ENCODE data around the gene DNLZ.

DNLZ gene

GRCh38 chr9:136395345-136396218 is 32.0 kb upstream of the DNLZ start:
- DNase-seq: no peak

DNA sequence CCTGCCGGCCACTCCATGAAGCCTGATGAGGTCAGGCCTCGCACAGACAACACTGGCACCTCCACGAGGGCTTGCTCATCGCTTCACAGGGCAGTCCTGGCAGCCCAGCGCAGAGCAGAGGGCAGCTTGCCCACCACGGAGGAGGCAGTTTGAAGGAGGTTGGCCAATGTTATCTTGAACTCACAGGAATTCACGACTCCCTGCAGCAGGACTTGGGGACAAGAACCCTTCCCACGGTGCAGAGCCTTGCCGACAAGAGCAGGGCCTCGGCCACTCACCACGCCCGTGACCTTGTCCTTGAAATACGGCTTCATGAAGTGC is 31.4 kb upstream of the DNLZ start:
- DNase-seq: no peak

- no peak for DNase-seq
Measured at GRCh38 chr9:136394312-136395019, 30.9 kb upstream of the DNLZ start.

GRCh38 chr9:136393531-136393930 is 30.0 kb upstream of the DNLZ start:
- no peak for DNase-seq

GRCh38 chr9:136392538-136393449 is 29.2 kb upstream of the DNLZ start:
- no peak for DNase-seq

DNA sequence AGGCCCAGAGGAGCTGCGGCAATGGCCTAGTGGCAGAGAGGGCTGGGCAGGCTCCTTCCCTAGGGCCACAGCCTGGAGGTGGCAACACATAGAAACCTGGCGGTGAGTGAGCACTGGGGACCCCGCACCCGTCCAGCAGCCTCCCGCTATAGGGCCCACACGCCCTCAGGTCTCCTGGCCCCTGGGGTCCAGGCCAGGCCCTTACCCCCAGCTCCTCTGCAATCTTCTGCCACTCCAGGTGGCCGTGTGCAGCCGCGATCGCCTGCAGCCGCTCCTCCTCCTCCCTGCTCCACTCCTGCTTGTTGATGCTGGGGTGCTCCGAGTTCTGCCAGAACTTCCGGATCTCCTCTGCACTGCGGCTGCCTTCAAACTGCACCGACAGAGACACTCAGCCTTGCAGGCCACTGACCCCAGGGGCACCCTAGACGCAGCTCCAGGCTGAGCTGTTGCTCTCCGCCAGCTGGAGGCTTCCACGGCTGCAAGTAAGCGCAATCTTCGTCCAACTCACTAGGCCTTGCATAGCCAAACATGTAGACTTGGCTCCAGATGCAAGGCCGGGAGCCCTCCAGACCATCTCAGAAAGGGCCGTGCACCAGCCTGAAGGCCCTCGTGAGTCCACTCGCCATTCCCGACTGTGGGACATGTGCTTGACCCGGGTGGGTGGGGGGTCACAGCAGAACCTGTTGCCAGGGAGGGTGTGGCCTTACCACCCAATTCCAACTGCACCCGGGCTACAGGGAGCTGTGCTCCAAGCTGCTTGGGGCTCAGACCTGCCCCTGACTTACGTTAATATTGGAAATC is 28.4 kb upstream of the DNLZ start:
- DNase-seq: no peak

GRCh38 chr9:136389396-136389795 is 25.9 kb upstream of the DNLZ start:
- no peak for DNase-seq

GRCh38 chr9:136387217-136387616 is 23.7 kb upstream of the DNLZ start:
- DNase-seq: no peak

DNA sequence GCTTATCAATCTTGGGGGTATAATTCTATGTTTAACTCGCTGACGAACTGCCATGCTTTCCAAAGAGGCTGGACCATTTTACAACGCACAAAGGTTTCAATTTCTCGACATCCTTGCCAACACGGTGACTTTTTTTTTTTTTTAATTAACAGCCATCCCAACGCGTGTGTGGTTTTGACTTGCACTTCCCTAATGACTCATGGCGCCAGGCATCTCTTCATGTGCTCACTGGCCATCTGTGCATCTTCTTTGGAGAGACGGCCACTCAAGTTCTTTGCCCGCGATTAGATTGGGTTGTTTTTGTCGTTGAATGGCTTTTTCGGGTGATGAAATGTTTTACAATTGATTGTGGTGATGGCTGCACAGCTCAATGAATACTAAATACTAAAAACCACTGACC is 22.5 kb upstream of the DNLZ start:
- no peak for DNase-seq

DNA sequence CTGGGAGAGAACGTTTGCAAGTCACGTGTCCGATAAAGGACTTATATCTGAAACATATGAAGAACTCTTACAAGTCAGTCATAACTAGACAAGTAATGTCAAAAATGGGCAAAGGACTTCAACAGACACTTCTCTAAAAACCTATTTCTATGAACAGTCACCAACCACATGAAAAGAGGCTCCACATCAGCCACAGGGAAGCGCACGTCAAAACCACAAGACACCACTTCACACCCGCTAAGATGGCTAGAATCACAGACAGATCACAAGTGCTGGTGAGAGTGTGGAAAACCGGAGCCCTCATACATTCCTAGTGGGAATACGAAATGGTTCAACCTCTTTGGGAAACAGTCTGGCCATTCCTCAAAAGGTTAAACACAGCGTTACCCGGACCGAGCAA is 21.5 kb upstream of the DNLZ start:
- no peak for DNase-seq

DNA sequence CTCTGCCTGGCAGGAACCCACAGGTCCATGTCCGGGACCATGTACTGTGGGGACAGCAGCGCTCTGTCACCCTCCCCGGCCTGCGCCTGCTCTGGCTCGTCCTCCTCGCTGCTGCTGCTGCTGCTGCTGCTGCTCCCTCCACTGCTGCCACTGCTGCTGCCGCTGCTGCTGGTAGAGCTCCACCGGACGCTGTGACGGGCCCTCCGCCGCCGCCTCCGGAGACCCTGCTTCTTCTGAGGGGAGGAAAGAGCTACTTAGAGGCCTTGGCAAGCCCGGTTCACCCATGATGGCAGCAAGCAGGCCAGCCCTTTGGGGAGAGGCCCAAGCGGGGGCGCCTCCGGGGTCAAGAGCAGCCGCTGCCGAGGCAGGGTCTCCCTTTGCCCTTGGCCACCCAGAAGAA is 19.9 kb upstream of the DNLZ start:
- no peak for DNase-seq

GRCh38 chr9:136381966-136382513 is 18.5 kb upstream of the DNLZ start:
- no peak for DNase-seq

- no peak for DNase-seq
Measured at GRCh38 chr9:136381311-136381710, 17.8 kb upstream of the DNLZ start.

- no peak for DNase-seq
Measured at GRCh38 chr9:136380381-136380780, 16.8 kb upstream of the DNLZ start.

DNA sequence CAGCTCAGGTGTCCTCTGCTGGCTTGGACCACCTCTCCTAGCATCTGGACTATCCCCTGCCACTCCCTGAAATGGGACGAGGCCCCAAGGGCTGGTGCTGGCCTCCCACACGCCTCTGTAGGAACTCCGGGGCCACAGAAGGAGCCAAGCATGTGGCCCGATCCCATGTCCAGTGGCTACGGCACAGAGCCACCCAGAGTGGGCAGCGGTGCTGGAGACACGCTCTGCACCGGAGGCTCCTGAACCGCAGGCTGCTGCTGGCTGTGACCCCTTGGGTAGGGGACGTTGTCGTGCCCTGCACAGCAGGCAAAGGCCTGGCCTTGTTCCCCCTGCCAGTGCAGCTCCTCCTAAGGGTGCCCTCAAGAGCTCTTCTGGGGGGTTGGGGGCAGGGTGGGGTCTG is 16.3 kb upstream of the DNLZ start:
- DNase-seq: no peak

DNA sequence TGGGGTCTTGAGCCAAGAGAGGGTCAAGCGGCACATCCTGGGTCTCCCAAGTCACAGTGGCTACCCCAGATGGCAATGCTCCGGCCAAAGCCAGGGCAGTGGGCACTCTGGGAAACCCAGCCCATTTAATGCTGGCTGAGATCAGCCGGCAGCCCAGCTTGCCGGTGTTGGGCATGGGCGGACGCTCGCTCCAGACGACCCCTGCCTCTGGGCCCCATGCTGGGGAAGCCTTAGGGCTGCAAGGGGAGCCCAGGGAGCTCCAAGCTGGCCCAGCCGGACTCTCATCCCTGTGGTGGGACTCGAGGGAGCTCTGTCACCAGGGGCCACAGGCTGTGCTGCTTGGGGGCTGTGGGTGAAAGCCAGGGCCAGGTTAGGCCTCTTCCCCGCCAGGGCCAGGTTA is 15.9 kb upstream of the DNLZ start:
- no peak for DNase-seq

GRCh38 chr9:136379003-136379287 is 15.4 kb upstream of the DNLZ start:
- no peak for DNase-seq

- DNase-seq: no peak
Measured at GRCh38 chr9:136378170-136379002, 14.8 kb upstream of the DNLZ start.

- DNase-seq: no peak
Measured at GRCh38 chr9:136377341-136378169, 14.0 kb upstream of the DNLZ start.

DNA sequence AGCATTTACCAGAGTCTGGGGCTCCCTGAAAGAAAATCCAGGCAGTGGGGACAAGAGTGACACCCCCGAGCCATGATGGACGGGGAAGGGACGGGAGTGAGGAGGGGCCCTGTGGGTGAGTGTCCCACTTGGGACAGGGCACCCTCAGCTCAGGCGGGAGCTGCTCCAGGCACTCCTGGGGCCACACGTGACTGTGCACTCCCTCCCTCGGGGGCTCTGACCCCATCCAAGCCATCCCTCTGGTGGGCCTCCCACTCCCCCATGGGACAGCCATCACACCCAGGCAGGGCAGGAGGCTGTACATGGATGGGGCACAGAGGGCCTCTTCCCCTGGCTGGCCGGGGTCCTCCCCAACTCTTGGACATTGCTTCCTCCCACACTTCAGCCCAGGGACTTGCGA is 12.9 kb upstream of the DNLZ start:
- DNase-seq: no peak

DNA sequence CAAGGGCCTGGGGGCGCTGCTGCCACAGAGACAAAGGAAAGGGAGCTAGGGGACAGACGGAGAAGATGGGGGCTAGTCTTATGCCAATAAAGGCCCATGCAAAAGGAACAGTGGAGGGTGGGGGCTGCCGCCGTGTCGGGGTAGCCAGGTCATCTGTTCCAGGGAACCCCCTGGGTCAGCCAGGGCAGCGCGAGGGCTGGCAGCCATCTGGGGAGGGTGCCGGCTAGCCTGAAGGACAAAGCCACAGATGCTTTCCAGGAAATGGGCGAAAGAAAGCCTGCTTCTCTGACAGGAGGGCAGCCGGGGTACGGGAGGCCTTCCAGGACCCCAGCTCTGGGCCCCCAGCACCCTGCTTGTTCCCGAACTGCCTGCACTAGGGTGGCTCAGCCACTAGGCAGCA is 11.6 kb upstream of the DNLZ start:
- no peak for DNase-seq

Measured in RPMI8226 (cell line).